ENCODE results near the gene LCLAT1.

Gene LCLAT1

GRCh38 chr2:30679426-30680088 lies 232.5 kb downstream of the LCLAT1 start:
- DNase-seq, result peak; percentile 55

GRCh38 chr2:30680121-30680520 lies 233.1 kb downstream of the LCLAT1 start:
- no peak for DNase-seq

GRCh38 chr2:30681022-30681421 lies 234.0 kb downstream of the LCLAT1 start:
- DNase-seq, result no peak

- DNase-seq, result no peak
These were observed 236.3 kb downstream of the LCLAT1 start for GRCh38 chr2:30683236-30683956.

- DNase-seq, result no peak
These were observed 237.0 kb downstream of the LCLAT1 start for GRCh38 chr2:30684026-30684425.

GRCh38 chr2:30684516-30684915 lies 237.5 kb downstream of the LCLAT1 start:
- DNase-seq, result no peak

GRCh38 chr2:30684996-30685395 lies 237.9 kb downstream of the LCLAT1 start:
- DNase-seq, result no peak

- DNase-seq, result no peak
These were observed 239.0 kb downstream of the LCLAT1 start for GRCh38 chr2:30686000-30686399.

GRCh38 chr2:30686669-30687068 lies 239.6 kb downstream of the LCLAT1 start:
- DNase-seq, result no peak

- DNase-seq, result no peak
These were observed 241.9 kb downstream of the LCLAT1 start for GRCh38 chr2:30688956-30689401.

- no peak for DNase-seq
These were observed 242.6 kb downstream of the LCLAT1 start for GRCh38 chr2:30689496-30690125.

- no peak for DNase-seq
These were observed 243.1 kb downstream of the LCLAT1 start for GRCh38 chr2:30690126-30690561.

- DNase-seq, result no peak
These were observed 244.3 kb downstream of the LCLAT1 start for GRCh38 chr2:30691091-30691947.

GRCh38 chr2:30691948-30692828 lies 245.1 kb downstream of the LCLAT1 start:
- DNase-seq, result no peak

GRCh38 chr2:30692829-30693275 lies 245.8 kb downstream of the LCLAT1 start:
- DNase-seq, result no peak
